Measurements from ENCODE around the gene PDLIM5. TPM values are rescaled to one million over a fixed set of nuclear protein-coding genes. Genes with fewer than 3 reads are reported as not detected.

Gene PDLIM5
- total RNA-seq, 2 donors from 2014 or later, result 16.3 to 22.7 TPM

- H3K4me1 Mint-ChIP-seq, result no peaks in the 10 kb centered on the region
- no peaks in the 10 kb centered on the region for H3K36me3 Mint-ChIP-seq (ENCODE audit: low read depth)
- peaks cover 4% of the 10 kb centered on the region for H3K27me3 Mint-ChIP-seq
- ATAC-seq (replicated peaks), result no peak
- no peak overlapping the region for H3K27ac Mint-ChIP-seq
- no peak overlapping the region for H3K4me3 Mint-ChIP-seq
- H3K9me3 Mint-ChIP-seq, result no peaks in the 10 kb centered on the region
Observed at GRCh38 chr4:94442251-94442650, 9.5 kb upstream of the PDLIM5 start.

- ATAC-seq (replicated peaks), result no peak
- Mint-ChIP-seq H3K27ac (no peak overlapping the region), H3K4me1 (peaks cover 4% of the 10 kb centered on the region), H3K4me3 (no peak overlapping the region), H3K36me3 (ENCODE audit: low read depth) (no peaks in the 10 kb centered on the region), H3K9me3 (no peaks in the 10 kb centered on the region), H3K27me3 (peaks cover 17% of the 10 kb centered on the region)
Observed at GRCh38 chr4:94446386-94446785, 5.4 kb upstream of the PDLIM5 start.

- Mint-ChIP-seq H3K9me3 (no peaks in the 10 kb centered on the region), H3K36me3 (ENCODE audit: low read depth) (no peaks in the 10 kb centered on the region), H3K4me3 (no peak overlapping the region), H3K27me3 (peaks cover 17% of the 10 kb centered on the region), H3K27ac (no peak overlapping the region), H3K4me1 (peaks cover 5% of the 10 kb centered on the region)
- ATAC-seq (replicated peaks), result no peak
Observed at GRCh38 chr4:94447754-94448411, 3.9 kb upstream of the PDLIM5 start.

GRCh38 chr4:94448815-94449375, 2.8 kb upstream of the PDLIM5 start:
- H3K36me3 Mint-ChIP-seq (ENCODE audit: low read depth), result no peaks in the 10 kb centered on the region
- H3K4me1 Mint-ChIP-seq, result peaks cover 14% of the 10 kb centered on the region
- ATAC-seq (replicated peaks), result no peak
- no peaks in the 10 kb centered on the region for H3K9me3 Mint-ChIP-seq
- H3K27me3 Mint-ChIP-seq, result peaks cover 17% of the 10 kb centered on the region
- H3K4me3 Mint-ChIP-seq, result no peak overlapping the region
- no peak overlapping the region for H3K27ac Mint-ChIP-seq

- no peak overlapping the region for H3K27ac Mint-ChIP-seq
- H3K4me3 Mint-ChIP-seq, result peak overlapping the region; percentile 83
- peaks cover 17% of the 10 kb centered on the region for H3K27me3 Mint-ChIP-seq
Observed at GRCh38 chr4:94451051-94451694, 569 bp upstream of the PDLIM5 start.

GRCh38 chr4:94452476-94453371, 982 bp downstream of the PDLIM5 start:
- Mint-ChIP-seq H3K36me3 (ENCODE audit: low read depth) (peaks cover 16% of the 10 kb centered on the region), H3K4me1 (peaks cover 14% of the 10 kb centered on the region), H3K4me3 (peak overlapping the region; percentile 83), H3K9me3 (no peaks in the 10 kb centered on the region), H3K27me3 (peaks cover 10% of the 10 kb centered on the region), H3K27ac (peak overlapping the region; percentile 27)
- ATAC-seq (replicated peaks), result peak; percentile 8

More at GRCh38 chr4:94451051-94451694, 569 bp upstream of the PDLIM5 start:
- Mint-ChIP-seq H3K36me3 (ENCODE audit: low read depth) (peaks cover 11% of the 10 kb centered on the region), H3K9me3 (no peaks in the 10 kb centered on the region), H3K4me1 (peaks cover 14% of the 10 kb centered on the region)
- no peak for ATAC-seq (replicated peaks)

- ATAC-seq (replicated peaks), result no peak
- Mint-ChIP-seq H3K4me1 (peaks cover 14% of the 10 kb centered on the region), H3K36me3 (ENCODE audit: low read depth) (peaks cover 16% of the 10 kb centered on the region), H3K27me3 (peaks cover 3% of the 10 kb centered on the region), H3K27ac (no peak overlapping the region), H3K9me3 (no peaks in the 10 kb centered on the region), H3K4me3 (peak overlapping the region; percentile 83)
Observed at GRCh38 chr4:94453391-94453963, 1.7 kb downstream of the PDLIM5 start.

- H3K4me3 Mint-ChIP-seq, result no peak overlapping the region
- no peaks in the 10 kb centered on the region for H3K27me3 Mint-ChIP-seq
- peaks cover 16% of the 10 kb centered on the region for H3K36me3 Mint-ChIP-seq (ENCODE audit: low read depth)
- no peak overlapping the region for H3K27ac Mint-ChIP-seq
- H3K9me3 Mint-ChIP-seq, result no peaks in the 10 kb centered on the region
- peaks cover 14% of the 10 kb centered on the region for H3K4me1 Mint-ChIP-seq
- no peak for ATAC-seq (replicated peaks)
Observed at GRCh38 chr4:94454405-94454804, 2.7 kb downstream of the PDLIM5 start.

GRCh38 chr4:94455081-94455480, 3.3 kb downstream of the PDLIM5 start:
- H3K36me3 Mint-ChIP-seq (ENCODE audit: low read depth), result peaks cover 16% of the 10 kb centered on the region
- no peak overlapping the region for H3K27ac Mint-ChIP-seq
- H3K4me1 Mint-ChIP-seq, result peaks cover 14% of the 10 kb centered on the region
- no peaks in the 10 kb centered on the region for H3K27me3 Mint-ChIP-seq
- H3K9me3 Mint-ChIP-seq, result no peaks in the 10 kb centered on the region
- no peak overlapping the region for H3K4me3 Mint-ChIP-seq
- no peak for ATAC-seq (replicated peaks)

- no peak overlapping the region for H3K27ac Mint-ChIP-seq
- H3K27me3 Mint-ChIP-seq, result no peaks in the 10 kb centered on the region
- no peak for ATAC-seq (replicated peaks)
- no peak overlapping the region for H3K4me3 Mint-ChIP-seq
- H3K36me3 Mint-ChIP-seq (ENCODE audit: low read depth), result peaks cover 16% of the 10 kb centered on the region
- peaks cover 16% of the 10 kb centered on the region for H3K4me1 Mint-ChIP-seq
- no peaks in the 10 kb centered on the region for H3K9me3 Mint-ChIP-seq
Observed at GRCh38 chr4:94457692-94458106, 6.0 kb downstream of the PDLIM5 start.

- Mint-ChIP-seq H3K9me3 (no peaks in the 10 kb centered on the region), H3K4me1 (peaks cover 14% of the 10 kb centered on the region), H3K27me3 (no peaks in the 10 kb centered on the region), H3K27ac (no peak overlapping the region), H3K4me3 (no peak overlapping the region), H3K36me3 (ENCODE audit: low read depth) (peaks cover 16% of the 10 kb centered on the region)
- no peak for ATAC-seq (replicated peaks)
Observed at GRCh38 chr4:94458682-94459081, 6.9 kb downstream of the PDLIM5 start.

- ATAC-seq (replicated peaks), result no peak
- H3K4me1 Mint-ChIP-seq, result peaks cover 18% of the 10 kb centered on the region
- no peak overlapping the region for H3K4me3 Mint-ChIP-seq
- no peaks in the 10 kb centered on the region for H3K9me3 Mint-ChIP-seq
- peaks cover 16% of the 10 kb centered on the region for H3K36me3 Mint-ChIP-seq (ENCODE audit: low read depth)
- H3K27ac Mint-ChIP-seq, result no peak overlapping the region
- no peaks in the 10 kb centered on the region for H3K27me3 Mint-ChIP-seq
Observed at GRCh38 chr4:94459462-94460161, 7.9 kb downstream of the PDLIM5 start.

GRCh38 chr4:94461506-94461905, 9.8 kb downstream of the PDLIM5 start:
- no peak overlapping the region for H3K27ac Mint-ChIP-seq
- H3K4me1 Mint-ChIP-seq, result peaks cover 18% of the 10 kb centered on the region
- no peaks in the 10 kb centered on the region for H3K27me3 Mint-ChIP-seq
- ATAC-seq (replicated peaks), result no peak
- no peak overlapping the region for H3K4me3 Mint-ChIP-seq
- no peaks in the 10 kb centered on the region for H3K9me3 Mint-ChIP-seq
- H3K36me3 Mint-ChIP-seq (ENCODE audit: low read depth), result peaks cover under 1% of the 10 kb centered on the region

GRCh38 chr4:94462572-94462971, 10.8 kb downstream of the PDLIM5 start:
- no peak for ATAC-seq (replicated peaks)
- Mint-ChIP-seq H3K9me3 (no peaks in the 10 kb centered on the region), H3K4me1 (peaks cover 18% of the 10 kb centered on the region), H3K4me3 (no peak overlapping the region), H3K27ac (no peak overlapping the region), H3K27me3 (no peaks in the 10 kb centered on the region), H3K36me3 (ENCODE audit: low read depth) (no peaks in the 10 kb centered on the region)
